CD14-positive monocyte (primary cell): Measurements from ENCODE around the gene MGAT5B. TPM values are rescaled to one million over a fixed set of nuclear protein-coding genes. Genes with fewer than 3 reads are reported as not detected.

Source experiments
- DNase-seq, 3 donors: peaks; one replicate each; pipeline ENCODE4 v3.0.0-alpha.2; 2011 to 2022
- H2AFZ ChIP-seq: 2 replicates; pipeline ENCODE4 v1.6.0; 2012; ENCODE audit warnings: mild to moderate bottlenecking, low read depth, low read length, inconsistent platforms; ENCODE audit not compliant: insufficient read depth, poor library complexity, severe bottlenecking
- H3K27ac ChIP-seq, 2 donors: 1 replicate in 1 of 2; 2 replicates in 1 of 2; pipeline ENCODE4 v1.5.1; 2012 to 2013; ENCODE audit warnings: low read length in 2 of 2, control low read depth in 1 of 2, inconsistent platforms in 1 of 2, low read depth in 1 of 2, mild to moderate bottlenecking in 1 of 2
- H3K27me3 ChIP-seq, 2 donors: one replicate each; pipeline versions ENCODE4 v1.6.0 to v1.6.1; 2011 to 2013; ENCODE audit warnings: low read length in 2 of 2; ENCODE audit not compliant: control insufficient read depth in 2 of 2, insufficient read depth in 2 of 2
- H3K36me3 ChIP-seq, 2 donors: replicated peaks in 1 of 2; 1 replicate in 1 of 2; 2 replicates in 1 of 2; pipeline versions ENCODE4 v1.5.1 to v1.6.1; 2012 to 2013; ENCODE audit warnings: low read length in 2 of 2, control low read depth in 1 of 2, inconsistent platforms in 1 of 2, mild to moderate bottlenecking in 1 of 2; ENCODE audit not compliant: insufficient read depth in 2 of 2, control insufficient read depth in 1 of 2
- H3K4me1 ChIP-seq, 2 donors: 1 replicate in 1 of 2; 2 replicates in 1 of 2; pipeline versions ENCODE4 v1.5.1 to v1.6.1; 2012 to 2013; ENCODE audit warnings: low read length in 2 of 2, control low read depth in 1 of 2, inconsistent platforms in 1 of 2, mild to moderate bottlenecking in 1 of 2, moderate library complexity in 1 of 2; ENCODE audit not compliant: insufficient read depth in 2 of 2, control insufficient read depth in 1 of 2
- H3K4me2 ChIP-seq: replicated peaks from 2 replicates; pipeline ENCODE3; 2012; ENCODE audit warnings: low read length, moderate library complexity, mild to moderate bottlenecking; ENCODE audit not compliant: poor library complexity, severe bottlenecking; ENCODE audit errors: extremely low read depth
- H3K4me3 ChIP-seq, 3 experiments: fragments of 200-600 bp in 1 of 3; sonication (generic) in 1 of 3; replicated peaks in 1 of 3; 1 replicate in 2 of 3; 2 replicates in 1 of 3; pipeline ENCODE4 v1.5.1; 2011 to 2013; ENCODE audit warnings: low read length in 3 of 3, mild to moderate bottlenecking in 3 of 3, control low read depth in 2 of 3, low read depth in 2 of 3, inconsistent platforms in 1 of 3, moderate library complexity in 1 of 3
- H3K79me2 ChIP-seq: 2 replicates; pipeline ENCODE4 v1.6.0; 2012; ENCODE audit warnings: mild to moderate bottlenecking, control low read depth, inconsistent platforms, low read length, moderate library complexity; ENCODE audit not compliant: insufficient read depth
- H3K9ac ChIP-seq: 2 replicates; pipeline ENCODE4 v1.6.0; 2017; ENCODE audit warnings: low read length, mild to moderate bottlenecking; ENCODE audit not compliant: insufficient read depth, poor library complexity, severe bottlenecking
- H3K9me3 ChIP-seq, 2 donors: replicated peaks in 1 of 2; 1 replicate in 1 of 2; 2 replicates in 1 of 2; pipeline versions ENCODE4 v1.5.1 to v1.6.1; 2012 to 2013; ENCODE audit warnings: low read length in 2 of 2, control low read depth in 1 of 2; ENCODE audit not compliant: control insufficient read depth in 1 of 2, insufficient read depth in 1 of 2
- H4K20me1 ChIP-seq: 2 replicates; pipeline ENCODE4 v1.6.0; 2012; ENCODE audit warnings: mild to moderate bottlenecking, low read length, control low read depth, moderate library complexity; ENCODE audit not compliant: insufficient read depth
- H3K27ac Mint-ChIP-seq, 7 donors: one replicate each; pipeline ENCODE4 v1.8.0; 2020; ENCODE audit warnings: mild to moderate bottlenecking in 7 of 7, mixed read lengths in 7 of 7, moderate library complexity in 6 of 7, inconsistent platforms in 2 of 7
- H3K27me3 Mint-ChIP-seq, 3 donors: one replicate each; pipeline ENCODE4 v1.8.0; 2021 to 2022; ENCODE audit warnings: low read depth in 3 of 3, mild to moderate bottlenecking in 3 of 3, mixed read lengths in 3 of 3, moderate library complexity in 3 of 3, inconsistent platforms in 1 of 3
- H3K36me3 Mint-ChIP-seq, 2 donors: one replicate each; pipeline ENCODE4 v1.8.0; 2020; ENCODE audit warnings: mixed read lengths in 2 of 2, inconsistent platforms in 1 of 2, mild to moderate bottlenecking in 1 of 2
- H3K4me1 Mint-ChIP-seq: one replicate; pipeline ENCODE4 v1.8.0; 2020; ENCODE audit warnings: mild to moderate bottlenecking, mixed read lengths
- H3K4me3 Mint-ChIP-seq, 2 donors: one replicate each; pipeline ENCODE4 v1.8.0; 2020; ENCODE audit warnings: mild to moderate bottlenecking in 2 of 2, mixed read lengths in 2 of 2, moderate library complexity in 1 of 2
- H3K9me3 Mint-ChIP-seq, 7 donors: one replicate each; pipeline ENCODE4 v1.8.0; 2020 to 2022; ENCODE audit warnings: mixed read lengths in 7 of 7, mild to moderate bottlenecking in 6 of 7, moderate library complexity in 6 of 7, inconsistent platforms in 2 of 7
- WGBS: methylation state at CpG from one replicate; pipeline ENCODE4 v1.1.5; 2013; ENCODE audit warnings: missing lambda C conversion rate; ENCODE audit not compliant: insufficient coverage; 5-methylcytosine and 5-hydroxymethylcytosine counted together
- intact Hi-C, 2 donors: fragments of 100-400 bp; cut with micrococcal nuclease; formaldehyde crosslinking; loops; one replicate each; pipeline versions ENCODE4 v1.15.0 to v1.15.1; 2023
- polyA plus RNA-seq, 3 donors: library from polyadenylated mRNA; depleted of rRNA in 1 of 3; unstranded in 2 of 3; stranded (reverse) in 1 of 3; fragments of 300-500 nt in 2 of 3; fragments of >200 nt in 1 of 3; fragmentation: Illumina TruSeq in 2 of 3; gene quantifications; 1 replicate in 2 of 3; 2 replicates in 1 of 3; pipeline ENCODE4 v1.2.3, GENCODE V29; 2012 to 2021
- TF ChIP-seq, protein P1 (sequence below): fragments of 200-600 bp; IDR thresholded peaks from one replicate; pipeline ENCODE4 v1.8.0; 2022; ENCODE audit warnings: antibody characterized with exemption, mild to moderate bottlenecking

MGAT5B gene
- polyA plus RNA-seq, 3 donors, result not detected

DNA sequence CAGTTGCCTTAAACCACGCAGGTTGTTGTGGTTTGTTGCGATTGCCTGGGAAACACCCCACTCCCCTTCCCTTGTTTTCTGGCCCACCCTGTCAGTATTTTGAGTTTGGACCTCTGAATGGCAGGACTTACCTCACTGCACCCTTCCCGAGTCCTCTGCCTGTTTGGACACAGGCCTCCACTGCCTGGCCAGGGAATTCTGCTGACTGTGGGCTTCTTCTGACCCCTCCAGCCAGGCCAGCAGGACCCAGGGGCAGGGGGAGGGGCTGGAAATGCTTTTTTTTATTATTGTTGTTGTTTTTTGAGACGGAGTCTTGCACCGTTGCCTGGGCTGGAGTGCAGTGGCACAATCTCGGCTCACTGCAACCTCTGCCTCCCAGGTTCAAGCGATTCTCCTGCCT, 4.2 kb upstream of the MGAT5B start:
- H3K27ac Mint-ChIP-seq, result no peak overlapping the region
- Histone ChIP-seq H3K36me3 (no peaks in the 10 kb centered on the region), H3K27ac (no peak overlapping the region), H3K79me2 (no peaks in the 10 kb centered on the region), H3K27me3 (peaks cover under 1 to 13% of the 10 kb centered on the region in 2 donors), H2AFZ (no peak overlapping the region), H3K9ac (no peak overlapping the region), H3K4me1 (peaks cover 0 to 2% of the 10 kb centered on the region in 2 donors), H3K4me2 (no peak overlapping the region), H4K20me1 (no peaks in the 10 kb centered on the region), H3K9me3 (peaks cover 3 to 14% of the 10 kb centered on the region in 2 donors), H3K4me3 (no peak overlapping the region)
- 100% methylated on average over 3 of the region's 7 CpGs for WGBS
- TF ChIP-seq, protein P1, sequence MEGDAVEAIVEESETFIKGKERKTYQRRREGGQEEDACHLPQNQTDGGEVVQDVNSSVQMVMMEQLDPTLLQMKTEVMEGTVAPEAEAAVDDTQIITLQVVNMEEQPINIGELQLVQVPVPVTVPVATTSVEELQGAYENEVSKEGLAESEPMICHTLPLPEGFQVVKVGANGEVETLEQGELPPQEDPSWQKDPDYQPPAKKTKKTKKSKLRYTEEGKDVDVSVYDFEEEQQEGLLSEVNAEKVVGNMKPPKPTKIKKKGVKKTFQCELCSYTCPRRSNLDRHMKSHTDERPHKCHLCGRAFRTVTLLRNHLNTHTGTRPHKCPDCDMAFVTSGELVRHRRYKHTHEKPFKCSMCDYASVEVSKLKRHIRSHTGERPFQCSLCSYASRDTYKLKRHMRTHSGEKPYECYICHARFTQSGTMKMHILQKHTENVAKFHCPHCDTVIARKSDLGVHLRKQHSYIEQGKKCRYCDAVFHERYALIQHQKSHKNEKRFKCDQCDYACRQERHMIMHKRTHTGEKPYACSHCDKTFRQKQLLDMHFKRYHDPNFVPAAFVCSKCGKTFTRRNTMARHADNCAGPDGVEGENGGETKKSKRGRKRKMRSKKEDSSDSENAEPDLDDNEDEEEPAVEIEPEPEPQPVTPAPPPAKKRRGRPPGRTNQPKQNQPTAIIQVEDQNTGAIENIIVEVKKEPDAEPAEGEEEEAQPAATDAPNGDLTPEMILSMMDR, result no peak
- H3K36me3 Mint-ChIP-seq, result peaks cover 2% of the 10 kb centered on the region in 2 donors
- peaks cover 17 to 40% (median 23%) of the 10 kb centered on the region in 3 donors for H3K27me3 Mint-ChIP-seq
- H3K9me3 Mint-ChIP-seq, result peaks cover 8 to 23% (median 16%) of the 10 kb centered on the region in 7 donors
- DNase-seq, result no peak
- intact Hi-C loops, result no loop called here
- H3K4me1 Mint-ChIP-seq, result peaks cover 9% of the 10 kb centered on the region
- H3K4me3 Mint-ChIP-seq, result no peak overlapping the region

DNA sequence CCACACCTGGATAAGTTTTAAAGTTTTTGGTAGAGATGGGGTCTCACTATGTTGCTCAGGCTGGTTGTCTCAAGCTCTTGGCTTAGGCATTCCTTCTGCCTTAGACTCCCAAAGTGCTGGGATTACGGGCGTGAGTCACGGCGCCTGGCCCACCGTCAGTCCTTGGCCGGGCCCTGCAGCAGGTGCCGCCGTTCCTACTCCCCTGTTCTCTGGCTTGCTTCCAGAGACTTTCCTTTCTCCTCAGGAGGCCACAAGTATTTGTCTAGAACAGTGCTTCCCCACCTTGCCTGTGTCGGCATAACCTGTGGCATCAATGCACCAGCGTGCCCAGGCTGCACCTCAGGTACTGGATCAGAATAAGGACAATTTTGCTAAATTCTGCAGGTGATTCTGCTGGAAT, 3.0 kb upstream of the MGAT5B start:
- Histone ChIP-seq H4K20me1 (no peaks in the 10 kb centered on the region), H2AFZ (no peak overlapping the region), H3K4me1 (peaks cover 0 to 3% of the 10 kb centered on the region in 2 donors), H3K27me3 (peaks cover 7 to 22% of the 10 kb centered on the region in 2 donors), H3K79me2 (no peaks in the 10 kb centered on the region), H3K4me3 (no peak overlapping the region), H3K4me2 (no peak overlapping the region), H3K9me3 (peaks cover 4 to 14% of the 10 kb centered on the region in 2 donors), H3K9ac (no peak overlapping the region), H3K27ac (no peak overlapping the region), H3K36me3 (no peaks in the 10 kb centered on the region)
- H3K4me3 Mint-ChIP-seq, result no peak overlapping the region
- H3K27me3 Mint-ChIP-seq, result peaks cover 22 to 52% (median 26%) of the 10 kb centered on the region in 3 donors
- TF ChIP-seq, protein P1, result no peak
- H3K27ac Mint-ChIP-seq, result no peak overlapping the region
- H3K36me3 Mint-ChIP-seq, result peaks cover 2 to 3% of the 10 kb centered on the region in 2 donors
- intact Hi-C loops, result loop anchor here in 1 of 2 donors (5.0 kb wide), 2 partner anchors 202 to 382 kb away; no protein-coding TSS in a partner anchor
- WGBS, result 98% methylated on average over 4 of the region's 10 CpGs
- no peak for DNase-seq
- H3K9me3 Mint-ChIP-seq, result peaks cover 8 to 23% (median 16%) of the 10 kb centered on the region in 7 donors
- H3K4me1 Mint-ChIP-seq, result peaks cover 9% of the 10 kb centered on the region
